ENCODE measurements around the gene ACTMAP.
"Not testable (repeated sequence)": the region's sequence is repeated elsewhere in the genome, so short reads cannot be mapped to it uniquely, and the experiment has no call there.

The ACTMAP gene

GRCh38 chr19:40775632-40776022 lies 25.4 kb upstream of the ACTMAP start:
- no peak for DNase-seq

GRCh38 chr19:40774916-40775631 lies 24.8 kb upstream of the ACTMAP start, which contains the start of gene MIA:
Gene MIA (plus strand): TSS chr19:40775521. CDS start chr19:40775543, 22 bp downstream.
- DNase-seq: no peak

GRCh38 chr19:40771101-40771862 lies 21.0 kb upstream of the ACTMAP start:
- not testable (repeated sequence) for DNase-seq

GRCh38 chr19:40768869-40769268 lies 18.6 kb upstream of the ACTMAP start:
- DNase-seq: no peak

GRCh38 chr19:40766385-40766784 lies 16.1 kb upstream of the ACTMAP start:
- DNase-seq: not testable (repeated sequence)

- DNase-seq: no peak
Measured at GRCh38 chr19:40763963-40764362, 13.7 kb upstream of the ACTMAP start.

GRCh38 chr19:40763526-40763925 lies 13.2 kb upstream of the ACTMAP start:
- no peak for DNase-seq

- DNase-seq: no peak
Measured at GRCh38 chr19:40762754-40763470, 12.6 kb upstream of the ACTMAP start.

- DNase-seq: no peak
Measured at GRCh38 chr19:40759352-40759751, 9.1 kb upstream of the ACTMAP start.

- DNase-seq: no peak
Measured at GRCh38 chr19:40758491-40758890, 8.2 kb upstream of the ACTMAP start.

GRCh38 chr19:40756502-40757110 lies 6.3 kb upstream of the ACTMAP start:
- no peak for DNase-seq

GRCh38 chr19:40755791-40756190 lies 5.5 kb upstream of the ACTMAP start:
- no peak for DNase-seq

- DNase-seq: no peak
Measured at GRCh38 chr19:40755248-40755624, 5.0 kb upstream of the ACTMAP start.

- no peak for DNase-seq
Measured at GRCh38 chr19:40754611-40755247, 4.5 kb upstream of the ACTMAP start.

GRCh38 chr19:40752257-40752781 lies 2.0 kb upstream of the ACTMAP start:
- DNase-seq: no peak

GRCh38 chr19:40750874-40751537 lies 729 bp upstream of the ACTMAP start, which contains the start of gene SNRPA:
Gene SNRPA (plus strand): TSS chr19:40751203. CDS start chr19:40751409, 206 bp downstream.
- peak; percentile 99 for DNase-seq

- no peak for DNase-seq
Measured at GRCh38 chr19:40747536-40747935, 2.7 kb downstream of the ACTMAP start.

- DNase-seq: no peak
Measured at GRCh38 chr19:40745402-40745780, 4.9 kb downstream of the ACTMAP start.

GRCh38 chr19:40744554-40745401 lies 5.5 kb downstream of the ACTMAP start:
- no peak for DNase-seq

- DNase-seq: no peak
Measured at GRCh38 chr19:40743926-40744325, 6.4 kb downstream of the ACTMAP start.

GRCh38 chr19:40742886-40743285 lies 7.4 kb downstream of the ACTMAP start:
- DNase-seq: no peak
